HEK293 (cell line): ENCODE results near the gene THSD4.

Experiments
- CTCF ChIA-PET: fragments of 350-600 bp; formaldehyde crosslinking; extraction: SDS; loops from one replicate; lab custom pipeline; 2021; ENCODE audit warnings: antibody characterized with exemption; lab: Yijun Ruan, JAX
- POLR2A ChIA-PET: fragments of 300-600 bp; formaldehyde crosslinking; extraction: SDS; loops from one replicate; lab custom pipeline; 2020; ENCODE audit warnings: antibody characterized with exemption, inconsistent platforms; lab: Yijun Ruan, JAX
- H3K27ac ChIP-seq: fragments of 200-500 bp; sonication (Bioruptor generic); 2 replicates; pipeline ENCODE4 v1.5.1; 2014; ENCODE audit warnings: low read depth, low read length, control low read depth, inconsistent platforms; ENCODE audit errors: extremely low read depth
- H3K36me3 ChIP-seq, 2 experiments: fragments of 200-500 bp in 1 of 2; sonication (Bioruptor generic) in 1 of 2; 1 replicate in 1 of 2; 2 replicates in 1 of 2; pipeline ENCODE4 v1.5.1; 2014 to 2017; ENCODE audit warnings: inconsistent platforms in 2 of 2, low read length in 2 of 2; ENCODE audit not compliant: control insufficient read depth in 2 of 2, insufficient read depth in 1 of 2
- H3K4me1 ChIP-seq: fragments of 200-500 bp; sonication (Bioruptor generic); 2 replicates; pipeline ENCODE4 v1.5.1; 2014; ENCODE audit warnings: mild to moderate bottlenecking, low read length, inconsistent platforms; ENCODE audit not compliant: control insufficient read depth, insufficient read depth
- H3K4me3 ChIP-seq: 2 replicates; pipeline ENCODE4 v1.5.1; 2011; ENCODE audit warnings: low read depth, mild to moderate bottlenecking, control low read depth, low read length, moderate library complexity
- H3K9me3 ChIP-seq: fragments of 200-500 bp; sonication (Bioruptor generic); 2 replicates; pipeline ENCODE4 v1.5.1; 2014; ENCODE audit warnings: low read depth, low read length, inconsistent platforms; ENCODE audit not compliant: control insufficient read depth, insufficient read depth
- GLI4 ChIP-seq: fragments of 450-650 bp; formaldehyde crosslinking; IDR thresholded peaks from 2 replicates; pipeline ENCODE4 v1.5.1; 2016; ENCODE audit warnings: missing biosample characterization, missing genetic modification characterization
- INSM2 ChIP-seq: fragments of 450-650 bp; formaldehyde crosslinking; IDR thresholded peaks from 2 replicates; pipeline ENCODE4 v1.5.1; 2016; ENCODE audit warnings: missing biosample characterization, missing genetic modification characterization
- KLF16 ChIP-seq: fragments of 450-650 bp; formaldehyde crosslinking; IDR thresholded peaks from 2 replicates; pipeline ENCODE4 v1.5.1; 2017; ENCODE audit warnings: missing biosample characterization, missing genetic modification characterization
- KLF17 ChIP-seq: fragments of 450-650 bp; formaldehyde crosslinking; IDR thresholded peaks from 2 replicates; pipeline ENCODE4 v1.5.1; 2016; ENCODE audit warnings: missing biosample characterization, missing genetic modification characterization
- PRDM6 ChIP-seq: fragments of 450-650 bp; formaldehyde crosslinking; IDR thresholded peaks from 2 replicates; pipeline ENCODE4 v1.5.1; 2017; ENCODE audit warnings: missing biosample characterization, missing genetic modification characterization
- REST ChIP-seq: fragments of 450-650 bp; formaldehyde crosslinking; IDR thresholded peaks from 2 replicates; pipeline ENCODE4 v1.5.1; 2016; ENCODE audit warnings: missing biosample characterization, missing genetic modification characterization
- SP3 ChIP-seq: fragments of 450-650 bp; formaldehyde crosslinking; IDR thresholded peaks from 2 replicates; pipeline ENCODE4 v1.5.1; 2016; ENCODE audit warnings: missing biosample characterization, missing genetic modification characterization
- ZEB2 ChIP-seq: fragments of 450-650 bp; formaldehyde crosslinking; IDR thresholded peaks from 2 replicates; pipeline ENCODE4 v1.5.1; 2016; ENCODE audit warnings: missing biosample characterization, missing genetic modification characterization
- ZNF211 ChIP-seq: fragments of 450-650 bp; formaldehyde crosslinking; IDR thresholded peaks from 2 replicates; pipeline ENCODE4 v1.5.1; 2016; ENCODE audit warnings: low read depth, missing biosample characterization, missing genetic modification characterization
- ZNF398 ChIP-seq: fragments of 450-650 bp; formaldehyde crosslinking; IDR thresholded peaks from 2 replicates; pipeline ENCODE4 v1.5.1; 2017; ENCODE audit warnings: missing biosample characterization, missing genetic modification characterization
- ZNF664 ChIP-seq: fragments of 450-650 bp; formaldehyde crosslinking; IDR thresholded peaks from 2 replicates; pipeline ENCODE4 v1.5.1; 2016; ENCODE audit warnings: missing biosample characterization, missing genetic modification characterization
- ZNF747 ChIP-seq: fragments of 450-650 bp; formaldehyde crosslinking; IDR thresholded peaks from 2 replicates; pipeline ENCODE4 v1.5.1; 2016; ENCODE audit warnings: missing biosample characterization, missing genetic modification characterization
- TF ChIP-seq, protein P1 (sequence below): fragments of 450-650 bp; formaldehyde crosslinking; IDR thresholded peaks from 2 replicates; pipeline ENCODE4 v1.5.1; 2016; ENCODE audit warnings: missing biosample characterization, missing genetic modification characterization

The THSD4 gene

DNA sequence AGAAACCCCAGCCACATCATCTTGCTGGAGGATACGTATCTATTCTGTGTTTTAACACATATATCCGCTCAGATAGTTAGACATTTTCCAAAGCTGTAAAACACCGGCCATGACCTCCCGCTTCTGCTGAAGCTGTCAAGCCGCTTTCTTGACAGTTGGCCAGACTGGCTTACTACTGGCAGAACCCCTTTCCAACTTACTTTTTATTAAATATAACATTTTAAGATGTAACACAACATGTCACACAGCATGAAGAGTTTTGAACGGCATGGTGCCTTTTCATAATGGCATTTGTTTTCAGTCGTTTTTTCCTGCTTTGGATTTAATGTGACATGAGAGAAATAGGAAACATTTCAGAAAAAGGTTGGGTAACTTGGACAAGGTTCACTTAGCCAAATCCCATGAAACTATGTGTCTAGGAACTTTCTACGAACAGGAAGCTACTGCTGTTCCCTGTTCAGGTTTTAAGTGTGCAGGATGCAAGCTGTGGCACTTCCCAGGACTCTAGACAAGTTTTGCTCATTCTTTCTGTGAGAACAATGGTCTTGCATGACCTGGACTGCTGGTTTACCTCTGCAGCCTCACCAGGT lies 281.4 kb downstream of the THSD4 start:
- H3K9me3 ChIP-seq = no peaks in the 10 kb centered on the region
- no peaks in the 10 kb centered on the region for H3K36me3 ChIP-seq
- peaks cover 7% of the 10 kb centered on the region for H3K4me1 ChIP-seq
- POLR2A ChIA-PET = no interaction called here
- CTCF ChIA-PET = interaction anchor here (0.7 kb wide), 1 partner anchor 10 kb away, joined by 3 read pairs; no protein-coding TSS in a partner anchor
- no peak overlapping the region for H3K27ac ChIP-seq
- H3K4me3 ChIP-seq = no peak overlapping the region
- TF ChIP-seq PRDM6 (tag by site-specific recombination) (no peak), ZNF398 (tag by site-specific recombination) (no peak), SP3 (tag by site-specific recombination) (no peak), REST (no peak), GLI4 (no peak), ZNF747 (tag by site-specific recombination) (no peak), ZNF211 (no peak), KLF17 (no peak), KLF16 (tag by site-specific recombination) (no peak), ZEB2 (no peak)
- TF ChIP-seq, protein P1, sequence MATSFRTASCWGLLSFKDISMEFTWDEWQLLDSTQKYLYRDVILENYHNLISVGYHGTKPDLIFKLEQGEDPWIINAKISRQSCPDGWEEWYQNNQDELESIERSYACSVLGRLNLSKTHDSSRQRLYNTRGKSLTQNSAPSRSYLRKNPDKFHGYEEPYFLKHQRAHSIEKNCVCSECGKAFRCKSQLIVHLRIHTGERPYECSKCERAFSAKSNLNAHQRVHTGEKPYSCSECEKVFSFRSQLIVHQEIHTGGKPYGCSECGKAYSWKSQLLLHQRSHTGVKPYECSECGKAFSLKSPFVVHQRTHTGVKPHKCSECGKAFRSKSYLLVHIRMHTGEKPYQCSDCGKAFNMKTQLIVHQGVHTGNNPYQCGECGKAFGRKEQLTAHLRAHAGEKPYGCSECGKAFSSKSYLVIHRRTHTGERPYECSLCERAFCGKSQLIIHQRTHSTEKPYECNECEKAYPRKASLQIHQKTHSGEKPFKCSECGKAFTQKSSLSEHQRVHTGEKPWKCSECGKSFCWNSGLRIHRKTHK (tag by site-specific recombination) = no peak

- CTCF ChIA-PET = interaction anchor here (0.7 kb wide), 1 partner anchor 10 kb away, joined by 3 read pairs; no protein-coding TSS in a partner anchor
- H3K27ac ChIP-seq = no peak overlapping the region
- POLR2A ChIA-PET = no interaction called here
- H3K36me3 ChIP-seq = no peaks in the 10 kb centered on the region
- peaks cover under 1% of the 10 kb centered on the region for H3K4me1 ChIP-seq
- H3K4me3 ChIP-seq = no peak overlapping the region
- H3K9me3 ChIP-seq = no peaks in the 10 kb centered on the region
- TF ChIP-seq ZNF664 (peak; percentile 87; the same call in 1 of the 2 replicates), INSM2 (tag by site-specific recombination) (no peak)
Observed at GRCh38 chr15:71397377-71397776, 282.1 kb downstream of the THSD4 start.
